A673 (cell line): ENCODE measurements around the gene STT3A.

Experiments used
- EZH2 ChIP-seq: fragments of 200-600 bp; sonication (generic); IDR thresholded peaks from 2 replicates; pipeline ENCODE4 v1.6.1; 2017; ENCODE audit warnings: borderline replicate concordance, low read depth, mild to moderate bottlenecking, mixed read lengths, antibody characterized with exemption, low read length; ENCODE audit not compliant: poor library complexity, severe bottlenecking
- TF ChIP-seq, protein P1 (sequence below): fragments of 300-800, 200-600 bp; sonication (generic); conservative IDR thresholded peaks from 2 replicates; pipeline ENCODE4 v1.5.1; 2017; ENCODE audit warnings: low read depth, mild to moderate bottlenecking, antibody characterized with exemption, low read length, moderate library complexity, mixed read lengths

DNA sequence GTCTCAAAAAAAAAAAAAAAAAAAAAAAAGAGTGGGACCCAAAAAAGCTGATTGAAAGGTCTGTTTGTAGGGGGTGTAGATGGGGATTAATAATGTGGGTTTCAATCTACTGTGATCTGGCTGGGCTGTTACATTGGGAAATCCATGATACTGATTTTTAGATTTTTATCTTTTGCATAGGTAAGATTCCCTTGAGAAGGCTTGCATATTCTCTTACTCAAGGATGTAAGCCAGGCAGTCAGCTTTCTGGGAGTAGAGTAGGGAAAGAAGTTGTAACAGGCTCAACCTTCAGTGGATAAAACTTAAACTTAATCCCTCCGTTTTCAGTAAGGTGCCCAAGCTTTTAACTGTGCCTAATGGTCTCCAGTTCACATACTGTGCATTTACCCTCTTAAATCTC is 30.4 kb downstream of the STT3A start:
- TF ChIP-seq, protein P1, sequence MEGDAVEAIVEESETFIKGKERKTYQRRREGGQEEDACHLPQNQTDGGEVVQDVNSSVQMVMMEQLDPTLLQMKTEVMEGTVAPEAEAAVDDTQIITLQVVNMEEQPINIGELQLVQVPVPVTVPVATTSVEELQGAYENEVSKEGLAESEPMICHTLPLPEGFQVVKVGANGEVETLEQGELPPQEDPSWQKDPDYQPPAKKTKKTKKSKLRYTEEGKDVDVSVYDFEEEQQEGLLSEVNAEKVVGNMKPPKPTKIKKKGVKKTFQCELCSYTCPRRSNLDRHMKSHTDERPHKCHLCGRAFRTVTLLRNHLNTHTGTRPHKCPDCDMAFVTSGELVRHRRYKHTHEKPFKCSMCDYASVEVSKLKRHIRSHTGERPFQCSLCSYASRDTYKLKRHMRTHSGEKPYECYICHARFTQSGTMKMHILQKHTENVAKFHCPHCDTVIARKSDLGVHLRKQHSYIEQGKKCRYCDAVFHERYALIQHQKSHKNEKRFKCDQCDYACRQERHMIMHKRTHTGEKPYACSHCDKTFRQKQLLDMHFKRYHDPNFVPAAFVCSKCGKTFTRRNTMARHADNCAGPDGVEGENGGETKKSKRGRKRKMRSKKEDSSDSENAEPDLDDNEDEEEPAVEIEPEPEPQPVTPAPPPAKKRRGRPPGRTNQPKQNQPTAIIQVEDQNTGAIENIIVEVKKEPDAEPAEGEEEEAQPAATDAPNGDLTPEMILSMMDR, result no peak
- no peak for TF ChIP-seq EZH2
